Transverse colon (tissue), 4 donors: ENCODE results near the gene RPS6KA2.

Experiments used
- CTCF ChIP-seq, 5 experiments: fragments of 200-600 bp in 3 of 5; fragments of 450-650 bp in 2 of 5; sonication (generic) in 3 of 5; IDR thresholded peaks; 1 replicate in 2 of 5; 2 replicates in 3 of 5; pipeline ENCODE4 v1.5.1; 2016 to 2017; ENCODE audit warnings: antibody characterized with exemption in 5 of 5, inconsistent platforms in 3 of 5, mild to moderate bottlenecking in 2 of 5, moderate library complexity in 1 of 5
- POLR2AphosphoS5 ChIP-seq, 3 donors: sonication (generic); formaldehyde crosslinking; IDR thresholded peaks; one replicate each; pipeline ENCODE4 v1.6.1; 2016; ENCODE audit warnings: antibody characterized with exemption in 3 of 3

GRCh38 chr6:166419286-166419685 is 207.8 kb downstream of the RPS6KA2 start:
- no peak for TF ChIP-seq CTCF (IDR thresholded peaks at IDR 0.05)
- no peak for TF ChIP-seq POLR2AphosphoS5 (IDR thresholded peaks at IDR 0.05)
